ENCODE data around the gene ATP6V1G3.

The ATP6V1G3 gene

GRCh38 chr1:198564716-198565115, 24.2 kb upstream of the ATP6V1G3 start:
- TF ChIP-seq EZH2 (IDR thresholded peaks at IDR 0.05) (no peak), POLR2AphosphoS5 (IDR thresholded peaks at IDR 0.05; ENCODE audit: borderline replicate concordance, low read depth, low read length) (no peak), FOXP2 (optimal IDR thresholded peaks at IDR 0.05; ENCODE audit: control extremely low read depth, extremely low read length, insufficient read depth) (no peak)
- Histone ChIP-seq H3K9me3 (ENCODE audit: low read depth, low read length) (no peaks in the 10 kb centered on the region), H3K36me3 (ENCODE audit: insufficient read depth, low read length) (no peaks in the 10 kb centered on the region), H3K9ac (ENCODE audit: insufficient read length) (no peak overlapping the region), H3K27ac (no peak overlapping the region), H3K4me3 (no peak overlapping the region)
- DNase-seq (ENCODE audit: low read depth, low spot score) = no peak

DNA sequence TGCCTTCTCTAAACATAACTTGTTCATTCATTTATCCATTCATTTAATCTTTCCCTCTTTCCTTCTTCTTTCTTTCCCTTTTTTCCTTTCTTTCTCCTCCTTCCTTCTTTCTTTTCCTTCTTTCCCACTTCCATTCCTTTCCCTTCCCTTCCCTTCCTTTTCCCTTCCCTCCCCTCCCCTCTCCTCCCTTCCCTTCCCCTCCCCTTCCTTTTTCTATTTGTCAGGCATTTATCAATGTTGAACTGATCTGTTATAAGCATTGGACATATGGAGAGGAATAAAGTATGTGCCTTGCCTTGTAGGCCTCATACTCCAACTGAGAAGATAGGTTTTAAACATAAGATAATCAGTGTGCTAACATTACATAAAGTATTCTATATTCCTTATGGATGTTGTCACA, 23.7 kb upstream of the ATP6V1G3 start:
- Histone ChIP-seq H3K9me3 (ENCODE audit: low read depth, low read length) (no peaks in the 10 kb centered on the region), H3K4me3 (no peak overlapping the region), H3K9ac (ENCODE audit: insufficient read length) (no peak overlapping the region), H3K27ac (no peak overlapping the region), H3K36me3 (ENCODE audit: insufficient read depth, low read length) (no peaks in the 10 kb centered on the region)
- no peak for DNase-seq (ENCODE audit: low read depth, low spot score)
- no peak for TF ChIP-seq POLR2AphosphoS5 (IDR thresholded peaks at IDR 0.05; ENCODE audit: borderline replicate concordance, low read depth, low read length)
- no peak for TF ChIP-seq EZH2 (IDR thresholded peaks at IDR 0.05)
- TF ChIP-seq FOXP2 (optimal IDR thresholded peaks at IDR 0.05; ENCODE audit: control extremely low read depth, extremely low read length, insufficient read depth) = no peak

- no peak for DNase-seq (ENCODE audit: low read depth, low spot score)
- H3K9me3 ChIP-seq (ENCODE audit: low read depth, low read length) = no peaks in the 10 kb centered on the region
- H3K9ac ChIP-seq (ENCODE audit: insufficient read length) = no peak overlapping the region
- no peak overlapping the region for H3K4me3 ChIP-seq
- no peaks in the 10 kb centered on the region for H3K36me3 ChIP-seq (ENCODE audit: insufficient read depth, low read length)
- H3K27ac ChIP-seq = peak overlapping the region; percentile 57; the same call in 1 of the 2 replicates
- TF ChIP-seq FOXP2 (optimal IDR thresholded peaks at IDR 0.05; ENCODE audit: control extremely low read depth, extremely low read length, insufficient read depth) = no peak
- TF ChIP-seq EZH2 (IDR thresholded peaks at IDR 0.05) = no peak
- TF ChIP-seq POLR2AphosphoS5 (IDR thresholded peaks at IDR 0.05; ENCODE audit: borderline replicate concordance, low read depth, low read length) = no peak
These were observed 23.1 kb upstream of the ATP6V1G3 start for GRCh38 chr1:198563583-198563982.

DNA sequence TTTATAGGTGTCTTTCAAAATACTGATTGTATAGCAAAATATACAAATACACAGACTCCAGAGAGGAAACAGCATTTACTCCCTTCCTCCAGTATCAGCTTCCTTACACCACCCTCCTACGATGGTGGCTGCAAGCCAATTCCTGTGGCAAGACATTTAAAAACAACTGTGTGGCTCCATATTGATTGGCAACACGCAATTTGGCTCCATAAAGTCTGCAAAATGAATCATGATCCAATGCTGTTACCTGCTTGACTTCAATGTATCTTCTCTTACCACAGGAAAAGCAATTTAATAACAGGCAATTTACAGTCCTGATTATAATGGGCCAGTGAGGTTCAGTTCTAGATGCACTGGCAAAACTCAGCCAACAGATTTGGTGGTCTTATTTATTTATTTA, 19.7 kb upstream of the ATP6V1G3 start:
- no peak for DNase-seq (ENCODE audit: low read depth, low spot score)
- H3K27ac ChIP-seq = 0 out of 2 replicates have a peak overlapping the region, but pooled peaks have one; percentile 54
- H3K9ac ChIP-seq (ENCODE audit: insufficient read length) = no peak overlapping the region
- no peaks in the 10 kb centered on the region for H3K9me3 ChIP-seq (ENCODE audit: low read depth, low read length)
- no peak overlapping the region for H3K4me3 ChIP-seq
- TF ChIP-seq FOXP2 (optimal IDR thresholded peaks at IDR 0.05; ENCODE audit: control extremely low read depth, extremely low read length, insufficient read depth) = no peak
- no peak for TF ChIP-seq EZH2 (IDR thresholded peaks at IDR 0.05)
- no peak for TF ChIP-seq POLR2AphosphoS5 (IDR thresholded peaks at IDR 0.05; ENCODE audit: borderline replicate concordance, low read depth, low read length)
- no peaks in the 10 kb centered on the region for H3K36me3 ChIP-seq (ENCODE audit: insufficient read depth, low read length)

DNA sequence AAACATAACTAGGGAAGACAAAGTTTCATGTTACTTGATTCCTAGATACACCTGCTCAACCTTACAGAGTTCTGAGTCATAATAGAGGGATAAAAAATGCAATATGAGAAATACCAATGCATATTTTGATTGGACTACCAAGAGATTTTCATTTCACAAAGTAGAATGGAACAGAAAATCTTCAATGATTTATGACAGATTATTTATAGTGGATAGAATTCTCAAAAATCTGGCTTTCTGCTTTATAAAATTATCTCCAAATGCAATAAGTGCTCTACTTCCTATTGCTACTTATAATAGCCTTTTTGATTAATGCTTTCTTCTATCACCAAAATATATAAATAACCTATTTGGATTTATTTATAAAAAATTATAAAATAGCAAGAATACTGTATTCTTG, 18.9 kb upstream of the ATP6V1G3 start:
- no peaks in the 10 kb centered on the region for H3K9me3 ChIP-seq (ENCODE audit: low read depth, low read length)
- H3K4me3 ChIP-seq = no peak overlapping the region
- no peak for DNase-seq (ENCODE audit: low read depth, low spot score)
- TF ChIP-seq EZH2 (IDR thresholded peaks at IDR 0.05) (no peak), POLR2AphosphoS5 (IDR thresholded peaks at IDR 0.05; ENCODE audit: borderline replicate concordance, low read depth, low read length) (no peak), FOXP2 (optimal IDR thresholded peaks at IDR 0.05; ENCODE audit: control extremely low read depth, extremely low read length, insufficient read depth) (no peak)
- no peak overlapping the region for H3K27ac ChIP-seq
- H3K9ac ChIP-seq (ENCODE audit: insufficient read length) = no peak overlapping the region
- H3K36me3 ChIP-seq (ENCODE audit: insufficient read depth, low read length) = no peaks in the 10 kb centered on the region

DNA sequence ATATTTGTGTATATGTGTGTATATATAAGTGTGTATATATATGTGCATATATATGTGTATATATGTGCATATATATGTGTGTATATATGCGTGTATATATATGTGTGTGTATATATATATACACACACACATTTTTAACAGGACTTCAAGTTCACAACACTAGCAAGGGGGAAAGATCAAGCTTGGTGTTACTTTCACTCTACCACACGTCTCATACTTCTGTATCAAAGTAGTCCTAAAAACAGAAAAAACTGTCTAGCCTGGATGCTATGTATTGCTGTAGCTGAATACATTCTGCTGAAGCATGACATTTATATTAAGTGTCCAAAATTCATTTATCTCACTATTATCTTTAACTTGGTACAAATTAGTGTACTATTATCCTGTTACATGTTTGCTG, 17.9 kb upstream of the ATP6V1G3 start:
- DNase-seq (ENCODE audit: low read depth, low spot score) = no peak
- H3K36me3 ChIP-seq (ENCODE audit: insufficient read depth, low read length) = no peaks in the 10 kb centered on the region
- H3K9me3 ChIP-seq (ENCODE audit: low read depth, low read length) = no peaks in the 10 kb centered on the region
- no peak overlapping the region for H3K9ac ChIP-seq (ENCODE audit: insufficient read length)
- TF ChIP-seq EZH2 (IDR thresholded peaks at IDR 0.05) (no peak), FOXP2 (optimal IDR thresholded peaks at IDR 0.05; ENCODE audit: control extremely low read depth, extremely low read length, insufficient read depth) (no peak)
- no peak overlapping the region for H3K4me3 ChIP-seq
- no peak overlapping the region for H3K27ac ChIP-seq

GRCh38 chr1:198556971-198557370, 16.5 kb upstream of the ATP6V1G3 start:
- Histone ChIP-seq H3K9me3 (ENCODE audit: low read depth, low read length) (no peaks in the 10 kb centered on the region), H3K4me3 (peak overlapping the region; percentile 52), H3K36me3 (ENCODE audit: insufficient read depth, low read length) (no peaks in the 10 kb centered on the region), H3K9ac (ENCODE audit: insufficient read length) (no peak overlapping the region), H3K27ac (peak overlapping the region; percentile 64)
- no peak for DNase-seq (ENCODE audit: low read depth, low spot score)
- TF ChIP-seq FOXP2 (optimal IDR thresholded peaks at IDR 0.05; ENCODE audit: control extremely low read depth, extremely low read length, insufficient read depth) (no peak), EZH2 (IDR thresholded peaks at IDR 0.05) (no peak), POLR2AphosphoS5 (IDR thresholded peaks at IDR 0.05; ENCODE audit: borderline replicate concordance, low read depth, low read length) (peak; percentile 23; the same call in 1 of the 2 replicates)

- DNase-seq (ENCODE audit: low read depth, low spot score) = no peak
- H3K9ac ChIP-seq (ENCODE audit: insufficient read length) = no peak overlapping the region
- TF ChIP-seq EZH2 (IDR thresholded peaks at IDR 0.05) (no peak), POLR2AphosphoS5 (IDR thresholded peaks at IDR 0.05; ENCODE audit: borderline replicate concordance, low read depth, low read length) (no peak), FOXP2 (optimal IDR thresholded peaks at IDR 0.05; ENCODE audit: control extremely low read depth, extremely low read length, insufficient read depth) (no peak)
- H3K9me3 ChIP-seq (ENCODE audit: low read depth, low read length) = no peaks in the 10 kb centered on the region
- no peak overlapping the region for H3K4me3 ChIP-seq
- H3K27ac ChIP-seq = no peak overlapping the region; the same call in 1 of the 2 replicates
- H3K36me3 ChIP-seq (ENCODE audit: insufficient read depth, low read length) = no peaks in the 10 kb centered on the region; the same call in 1 of the 2 replicates
These were observed 12.4 kb upstream of the ATP6V1G3 start for GRCh38 chr1:198552668-198553416.

All from SK-N-MC (cell line).